ENCODE data around the gene TMEM161A. TPM values are rescaled to one million over a fixed set of nuclear protein-coding genes. Genes with fewer than 3 reads are reported as not detected.
A peak's percentile ranks its signal among the peaks of the same experiment; 100 is the strongest.

The TMEM161A gene
- total and polyA plus RNA-seq, 2 donors (not counting 1 experiment from before 2014, with no cell fraction given), result 23.6 to 44.0 TPM

DNA sequence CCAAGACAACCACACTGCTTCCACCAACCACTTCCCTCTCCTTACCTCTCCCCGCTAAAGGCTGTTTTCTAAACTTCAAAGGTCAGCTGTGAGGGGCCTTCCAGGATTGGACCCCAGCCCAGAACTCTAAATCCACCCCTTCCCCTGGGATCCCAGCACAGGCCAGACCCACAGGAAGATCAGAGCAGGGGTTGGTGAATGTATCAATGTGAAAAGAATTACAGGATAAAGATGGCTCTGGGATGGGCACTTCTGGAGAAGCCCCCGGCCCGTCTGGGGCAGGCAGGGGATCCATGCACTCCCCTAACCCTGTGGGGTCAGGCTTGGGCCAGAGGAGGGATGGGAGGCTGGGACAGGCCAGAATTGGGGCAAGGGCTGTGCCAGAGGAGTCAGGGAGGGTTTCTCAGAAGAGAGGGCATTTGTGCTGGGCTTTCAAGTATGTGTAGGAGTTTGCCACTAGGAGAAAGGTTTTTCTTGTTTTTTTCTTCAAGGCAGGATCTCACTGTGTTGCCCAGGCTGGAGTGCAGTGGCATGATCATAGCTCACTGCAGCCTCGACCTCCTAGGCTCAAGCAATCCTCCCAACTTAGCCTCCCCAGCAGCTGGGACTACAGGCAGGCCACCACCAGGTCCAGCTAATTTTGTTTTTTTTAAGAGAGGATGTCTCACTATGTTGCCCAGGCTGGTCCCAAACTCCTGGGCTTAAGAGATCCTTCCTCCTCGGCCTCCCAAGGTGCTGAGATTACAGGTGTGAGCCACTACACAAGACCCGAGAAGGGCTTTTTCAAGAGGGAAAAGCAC is 32.8 kb upstream of the TMEM161A start:
- ATAC-seq (ENCODE audit: low read depth), result no peak
- DNase-seq, result no peak
- Histone ChIP-seq H3K27me3 (replicated peaks in 1 of 4; ENCODE audit: control extremely low read depth in 1 of 4, control insufficient read depth in 3 of 4, insufficient read depth in 4 of 4, low read length in 3 of 4) (peaks cover 0 to 18% (median 2%) of the 10 kb centered on the region in 4 experiments), H3K27ac (ENCODE audit: low read length in 2 of 2) (no peak overlapping the region), H3K4me1 (ENCODE audit: control insufficient read depth in 2 of 2, insufficient read depth in 2 of 2, low read length in 2 of 2) (peaks cover 13 to 22% of the 10 kb centered on the region in 2 donors), H3K4me2 (replicated peaks; ENCODE audit: low read depth, low read length, poor library complexity, severe bottlenecking) (peak overlapping the region; percentile 84), H3K36me3 (replicated peaks in 1 of 2; ENCODE audit: control extremely low read depth in 1 of 2, control insufficient read depth in 1 of 2, extremely low read depth in 1 of 2, insufficient read depth in 2 of 2, low read length in 1 of 2) (peaks cover 0 to under 1% of the 10 kb centered on the region in 2 experiments), H2AFZ (ENCODE audit: insufficient read depth, low read depth, low read length, poor library complexity, severe bottlenecking) (no peak overlapping the region), H4K20me1 (ENCODE audit: control insufficient read depth, insufficient read depth, low read length, poor library complexity, severe bottlenecking) (no peaks in the 10 kb centered on the region), H3K9me3 (ENCODE audit: control extremely low read depth in 1 of 3, control insufficient read depth in 2 of 3, insufficient read depth in 1 of 3, low read length in 2 of 3) (peaks cover 0 to 11% (median 0%) of the 10 kb centered on the region in 3 donors), H3K9ac (ENCODE audit: low read length) (no peak overlapping the region), H3K4me3 (ENCODE audit: control extremely low read depth in 1 of 5, extremely low read depth in 1 of 5, insufficient read depth in 1 of 5, low read depth in 2 of 5, low read length in 4 of 5) (no peak overlapping the region), H3K79me2 (ENCODE audit: control insufficient read depth, insufficient read depth, low read length) (no peaks in the 10 kb centered on the region)
- H3K4me3 Mint-ChIP-seq, result peak overlapping the region; percentile 82
- ChIA-PET POLR2A (no interaction called here), CTCF (interaction anchor here (1.9 to 13.6 kb wide), 2 partner anchors 16 to 26 kb away, joined by 5 to 285 read pairs; no protein-coding TSS in a partner anchor)
- TF ChIP-seq, protein P1, sequence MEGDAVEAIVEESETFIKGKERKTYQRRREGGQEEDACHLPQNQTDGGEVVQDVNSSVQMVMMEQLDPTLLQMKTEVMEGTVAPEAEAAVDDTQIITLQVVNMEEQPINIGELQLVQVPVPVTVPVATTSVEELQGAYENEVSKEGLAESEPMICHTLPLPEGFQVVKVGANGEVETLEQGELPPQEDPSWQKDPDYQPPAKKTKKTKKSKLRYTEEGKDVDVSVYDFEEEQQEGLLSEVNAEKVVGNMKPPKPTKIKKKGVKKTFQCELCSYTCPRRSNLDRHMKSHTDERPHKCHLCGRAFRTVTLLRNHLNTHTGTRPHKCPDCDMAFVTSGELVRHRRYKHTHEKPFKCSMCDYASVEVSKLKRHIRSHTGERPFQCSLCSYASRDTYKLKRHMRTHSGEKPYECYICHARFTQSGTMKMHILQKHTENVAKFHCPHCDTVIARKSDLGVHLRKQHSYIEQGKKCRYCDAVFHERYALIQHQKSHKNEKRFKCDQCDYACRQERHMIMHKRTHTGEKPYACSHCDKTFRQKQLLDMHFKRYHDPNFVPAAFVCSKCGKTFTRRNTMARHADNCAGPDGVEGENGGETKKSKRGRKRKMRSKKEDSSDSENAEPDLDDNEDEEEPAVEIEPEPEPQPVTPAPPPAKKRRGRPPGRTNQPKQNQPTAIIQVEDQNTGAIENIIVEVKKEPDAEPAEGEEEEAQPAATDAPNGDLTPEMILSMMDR (IDR thresholded peaks at IDR 0.05), result no peak
- TF ChIP-seq EZH2 (IDR thresholded peaks at IDR 0.05; ENCODE audit: borderline replicate concordance, insufficient read depth, low read depth, low read length, poor library complexity, severe bottlenecking), result no peak
- no peak overlapping the region for H3K27ac Mint-ChIP-seq
- 98% methylated on average over 5 of the region's 6 CpGs for WGBS (ENCODE audit: insufficient coverage)
- H3K9me3 Mint-ChIP-seq (ENCODE audit: insufficient read depth), result no peaks in the 10 kb centered on the region
- intact Hi-C loops (cut with micrococcal nuclease), result loop anchor here (1.0 kb wide), 2 partner anchors 11 to 33 kb away; partner anchors contain the start of gene TMEM161A
- H3K4me1 Mint-ChIP-seq, result peaks cover 30% of the 10 kb centered on the region
- peaks cover 8% of the 10 kb centered on the region for H3K27me3 Mint-ChIP-seq
